Measurements from ENCODE around the gene RAD18.

DNA sequence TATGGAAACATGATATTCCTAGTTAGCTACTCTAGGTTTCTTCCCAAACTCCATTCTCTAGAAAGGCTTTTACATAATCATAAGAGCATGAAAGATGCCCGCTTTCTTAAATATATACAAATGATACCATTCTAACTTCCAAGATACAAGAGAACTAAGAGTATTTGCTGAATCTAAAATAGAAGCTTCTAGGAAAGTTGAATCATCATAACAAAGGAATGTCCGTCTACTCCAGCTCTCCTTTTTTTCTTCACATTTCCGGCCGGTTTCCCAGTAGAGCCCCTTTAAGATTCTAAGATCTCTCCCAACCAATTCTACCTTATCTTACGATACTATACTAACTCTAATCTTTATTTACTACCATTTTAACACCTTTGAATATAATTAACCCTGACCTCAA lies 60.1 kb downstream of the RAD18 start:
- TF ChIP-seq, protein P1, sequence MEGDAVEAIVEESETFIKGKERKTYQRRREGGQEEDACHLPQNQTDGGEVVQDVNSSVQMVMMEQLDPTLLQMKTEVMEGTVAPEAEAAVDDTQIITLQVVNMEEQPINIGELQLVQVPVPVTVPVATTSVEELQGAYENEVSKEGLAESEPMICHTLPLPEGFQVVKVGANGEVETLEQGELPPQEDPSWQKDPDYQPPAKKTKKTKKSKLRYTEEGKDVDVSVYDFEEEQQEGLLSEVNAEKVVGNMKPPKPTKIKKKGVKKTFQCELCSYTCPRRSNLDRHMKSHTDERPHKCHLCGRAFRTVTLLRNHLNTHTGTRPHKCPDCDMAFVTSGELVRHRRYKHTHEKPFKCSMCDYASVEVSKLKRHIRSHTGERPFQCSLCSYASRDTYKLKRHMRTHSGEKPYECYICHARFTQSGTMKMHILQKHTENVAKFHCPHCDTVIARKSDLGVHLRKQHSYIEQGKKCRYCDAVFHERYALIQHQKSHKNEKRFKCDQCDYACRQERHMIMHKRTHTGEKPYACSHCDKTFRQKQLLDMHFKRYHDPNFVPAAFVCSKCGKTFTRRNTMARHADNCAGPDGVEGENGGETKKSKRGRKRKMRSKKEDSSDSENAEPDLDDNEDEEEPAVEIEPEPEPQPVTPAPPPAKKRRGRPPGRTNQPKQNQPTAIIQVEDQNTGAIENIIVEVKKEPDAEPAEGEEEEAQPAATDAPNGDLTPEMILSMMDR (conservative IDR thresholded peaks at IDR 0.05; ENCODE audit: low read length) = no peak
- TF ChIP-seq EZH2phosphoT487 (IDR thresholded peaks at IDR 0.05; ENCODE audit: borderline replicate concordance) = no peak
